ENCODE measurements around the gene MRPS23.

Gene MRPS23

GRCh38 chr17:57803021-57803420, 46.8 kb downstream of the MRPS23 start:
- no peak for DNase-seq (ENCODE audit: extremely low read depth, insufficient read length)
- no peaks in the 10 kb centered on the region for H3K36me3 ChIP-seq (ENCODE audit: control insufficient read depth, insufficient read depth, low read length)
- H3K27me3 ChIP-seq (replicated peaks; ENCODE audit: control insufficient read depth, insufficient read depth, low read length) = peaks cover 1% of the 10 kb centered on the region
- no peak overlapping the region for H3K4me3 ChIP-seq (replicated peaks; ENCODE audit: low read depth, low read length)
- TF ChIP-seq CTCF (IDR thresholded peaks at IDR 0.05; ENCODE audit: insufficient read depth, low read length, poor library complexity, severe bottlenecking) = no peak

- Histone ChIP-seq H3K27me3 (replicated peaks; ENCODE audit: control insufficient read depth, insufficient read depth, low read length) (0 out of 2 replicates have a peak, but pooled peaks cover 1% of the 10 kb centered on the region), H3K4me3 (replicated peaks; ENCODE audit: low read depth, low read length) (no peak overlapping the region), H3K36me3 (ENCODE audit: control insufficient read depth, insufficient read depth, low read length) (no peaks in the 10 kb centered on the region)
- no peak for TF ChIP-seq CTCF (IDR thresholded peaks at IDR 0.05; ENCODE audit: insufficient read depth, low read length, poor library complexity, severe bottlenecking)
- no peak for DNase-seq (ENCODE audit: extremely low read depth, insufficient read length)
These were observed 48.7 kb downstream of the MRPS23 start for GRCh38 chr17:57801044-57801711.

GRCh38 chr17:57794841-57795240, 55.0 kb downstream of the MRPS23 start:
- DNase-seq (ENCODE audit: extremely low read depth, insufficient read length) = no peak
- no peak overlapping the region for H3K4me3 ChIP-seq (replicated peaks; ENCODE audit: low read depth, low read length)
- no peaks in the 10 kb centered on the region; the same call in 1 of the 2 replicates for H3K27me3 ChIP-seq (replicated peaks; ENCODE audit: control insufficient read depth, insufficient read depth, low read length)
- no peak for TF ChIP-seq CTCF (IDR thresholded peaks at IDR 0.05; ENCODE audit: insufficient read depth, low read length, poor library complexity, severe bottlenecking)
- H3K36me3 ChIP-seq (ENCODE audit: control insufficient read depth, insufficient read depth, low read length) = no peaks in the 10 kb centered on the region

GRCh38 chr17:57788725-57789124, 61.1 kb downstream of the MRPS23 start:
- no peaks in the 10 kb centered on the region; the same call in 1 of the 2 replicates for H3K27me3 ChIP-seq (replicated peaks; ENCODE audit: control insufficient read depth, insufficient read depth, low read length)
- TF ChIP-seq CTCF (IDR thresholded peaks at IDR 0.05; ENCODE audit: insufficient read depth, low read length, poor library complexity, severe bottlenecking) = no peak
- no peak for DNase-seq (ENCODE audit: extremely low read depth, insufficient read length)
- no peak overlapping the region for H3K4me3 ChIP-seq (replicated peaks; ENCODE audit: low read depth, low read length)
- H3K36me3 ChIP-seq (ENCODE audit: control insufficient read depth, insufficient read depth, low read length) = no peaks in the 10 kb centered on the region

- H3K27me3 ChIP-seq (replicated peaks; ENCODE audit: control insufficient read depth, insufficient read depth, low read length) = no peaks in the 10 kb centered on the region; the same call in 1 of the 2 replicates
- no peak for TF ChIP-seq CTCF (IDR thresholded peaks at IDR 0.05; ENCODE audit: insufficient read depth, low read length, poor library complexity, severe bottlenecking)
- DNase-seq (ENCODE audit: extremely low read depth, insufficient read length) = no peak
- H3K36me3 ChIP-seq (ENCODE audit: control insufficient read depth, insufficient read depth, low read length) = no peaks in the 10 kb centered on the region
- no peak overlapping the region for H3K4me3 ChIP-seq (replicated peaks; ENCODE audit: low read depth, low read length)
These were observed 64.8 kb downstream of the MRPS23 start for GRCh38 chr17:57785022-57785421.
